Loucy (cell line): ENCODE data around the gene C2orf80.

Experiments used
- H2AFZ ChIP-seq: fragments of 200-600 bp; sonication (generic); 2 replicates; pipeline ENCODE4 v1.6.0; 2016; ENCODE audit warnings: antibody characterized with exemption, mild to moderate bottlenecking, low read length, moderate library complexity
- H3F3A ChIP-seq: fragments of 200-600 bp; 2 replicates; pipeline ENCODE4 v1.6.0; 2016; ENCODE audit warnings: antibody characterized with exemption, low read depth, mild to moderate bottlenecking
- H3K27me3 ChIP-seq: fragments of 200-600 bp; sonication (generic); 2 replicates; pipeline ENCODE4 v1.6.1; 2014; ENCODE audit warnings: low read length, mild to moderate bottlenecking; ENCODE audit not compliant: insufficient read depth, poor library complexity, severe bottlenecking
- H3K36me3 ChIP-seq: fragments of 200-600 bp; sonication (generic); 2 replicates; pipeline ENCODE4 v1.6.1; 2016; ENCODE audit warnings: low read length; ENCODE audit not compliant: insufficient read depth
- H3K4me1 ChIP-seq: fragments of 200-600 bp; sonication (generic); 2 replicates; pipeline ENCODE4 v1.5.1; 2014; ENCODE audit warnings: low read length, mild to moderate bottlenecking; ENCODE audit not compliant: insufficient read depth, poor library complexity, severe bottlenecking
- H3K4me2 ChIP-seq: fragments of 200-600 bp; sonication (generic); 2 replicates; pipeline ENCODE4 v1.6.0; 2014; ENCODE audit warnings: antibody characterized with exemption, low read length, low read depth, mild to moderate bottlenecking; ENCODE audit not compliant: poor library complexity, severe bottlenecking
- H3K4me3 ChIP-seq: fragments of 200-600 bp; sonication (generic); 2 replicates; pipeline ENCODE4 v1.5.1; 2014; ENCODE audit warnings: low read length, mild to moderate bottlenecking, mixed read lengths; ENCODE audit not compliant: poor library complexity, severe bottlenecking
- H3K79me2 ChIP-seq: fragments of 200-600 bp; sonication (generic); 2 replicates; pipeline ENCODE4 v1.6.1; 2014; ENCODE audit warnings: low read length; ENCODE audit not compliant: insufficient read depth
- H3K9ac ChIP-seq: fragments of 200-600 bp; sonication (generic); 2 replicates; pipeline ENCODE4 v1.6.0; 2014; ENCODE audit warnings: mild to moderate bottlenecking, low read depth, low read length, moderate library complexity; ENCODE audit not compliant: poor library complexity, severe bottlenecking
- H3K9me2 ChIP-seq: fragments of 200-600 bp; sonication (generic); replicated peaks from 2 replicates; pipeline ENCODE4 v1.6.1; 2016; ENCODE audit warnings: low read depth, low read length, mixed read lengths
- H3K9me3 ChIP-seq: fragments of 200-600 bp; sonication (generic); 2 replicates; pipeline ENCODE4 v1.6.1; 2014; ENCODE audit warnings: mild to moderate bottlenecking, antibody characterized with exemption, low read length, low read depth; ENCODE audit not compliant: insufficient read depth
- H4K20me1 ChIP-seq: fragments of 200-600 bp; sonication (generic); 2 replicates; pipeline ENCODE4 v1.6.0; 2014; ENCODE audit warnings: antibody characterized with exemption, low read length, mild to moderate bottlenecking; ENCODE audit not compliant: insufficient read depth, poor library complexity, severe bottlenecking
- EZH2phosphoT487 ChIP-seq: fragments of 200-600 bp; IDR thresholded peaks from 2 replicates; pipeline ENCODE4 v1.6.1; 2018; ENCODE audit warnings: antibody characterized with exemption, mild to moderate bottlenecking, moderate library complexity, borderline replicate concordance
- TF ChIP-seq, protein P1 (sequence below): fragments of 200-600 bp; sonication (generic); conservative IDR thresholded peaks from 2 replicates; pipeline ENCODE4 v1.5.1; 2014; ENCODE audit warnings: mild to moderate bottlenecking, antibody characterized with exemption, low read length

C2orf80 gene

DNA sequence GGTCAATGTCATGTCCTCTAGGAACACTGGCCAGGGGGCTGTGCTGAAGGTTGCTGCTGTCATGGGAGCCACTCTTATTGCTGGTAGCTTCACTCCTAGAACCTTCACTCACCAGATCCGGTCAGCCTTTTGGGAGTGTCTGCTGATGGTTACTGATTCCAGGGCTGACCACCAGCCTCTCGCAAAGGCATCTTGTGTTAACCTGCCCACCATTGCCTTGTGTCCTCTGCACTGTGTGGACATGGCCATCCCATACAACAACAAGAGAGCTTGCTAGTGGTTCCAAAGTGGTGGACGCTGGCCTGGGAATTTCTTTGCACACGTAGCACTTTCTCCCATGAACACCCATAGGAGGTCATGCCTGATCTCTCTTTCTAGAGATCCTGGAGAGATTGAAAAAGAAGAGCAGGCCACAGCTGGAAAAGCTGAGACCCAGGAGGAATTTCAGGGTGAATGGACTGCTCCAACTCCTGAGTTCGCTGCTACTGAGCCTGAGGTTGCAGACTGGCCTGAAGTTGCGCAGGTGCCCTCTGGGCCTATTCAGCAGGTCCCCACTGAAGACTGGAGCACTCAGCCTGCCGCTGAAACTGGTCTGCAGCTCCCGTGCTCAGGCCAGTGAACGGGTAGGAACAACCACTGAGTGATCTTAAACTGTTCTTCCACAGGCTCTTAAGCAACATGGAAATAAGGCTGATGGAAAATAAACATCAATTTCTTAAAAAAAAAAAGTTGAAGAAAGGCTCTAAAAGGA lies 18.7 kb upstream of the C2orf80 start:
- no peak for TF ChIP-seq EZH2phosphoT487
- TF ChIP-seq, protein P1, sequence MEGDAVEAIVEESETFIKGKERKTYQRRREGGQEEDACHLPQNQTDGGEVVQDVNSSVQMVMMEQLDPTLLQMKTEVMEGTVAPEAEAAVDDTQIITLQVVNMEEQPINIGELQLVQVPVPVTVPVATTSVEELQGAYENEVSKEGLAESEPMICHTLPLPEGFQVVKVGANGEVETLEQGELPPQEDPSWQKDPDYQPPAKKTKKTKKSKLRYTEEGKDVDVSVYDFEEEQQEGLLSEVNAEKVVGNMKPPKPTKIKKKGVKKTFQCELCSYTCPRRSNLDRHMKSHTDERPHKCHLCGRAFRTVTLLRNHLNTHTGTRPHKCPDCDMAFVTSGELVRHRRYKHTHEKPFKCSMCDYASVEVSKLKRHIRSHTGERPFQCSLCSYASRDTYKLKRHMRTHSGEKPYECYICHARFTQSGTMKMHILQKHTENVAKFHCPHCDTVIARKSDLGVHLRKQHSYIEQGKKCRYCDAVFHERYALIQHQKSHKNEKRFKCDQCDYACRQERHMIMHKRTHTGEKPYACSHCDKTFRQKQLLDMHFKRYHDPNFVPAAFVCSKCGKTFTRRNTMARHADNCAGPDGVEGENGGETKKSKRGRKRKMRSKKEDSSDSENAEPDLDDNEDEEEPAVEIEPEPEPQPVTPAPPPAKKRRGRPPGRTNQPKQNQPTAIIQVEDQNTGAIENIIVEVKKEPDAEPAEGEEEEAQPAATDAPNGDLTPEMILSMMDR: no peak
- H2AFZ ChIP-seq: no peak overlapping the region
- H3K79me2 ChIP-seq: no peaks in the 10 kb centered on the region
- no peaks in the 10 kb centered on the region for H3K9me2 ChIP-seq
- peaks cover 7% of the 10 kb centered on the region for H3K4me1 ChIP-seq
- H3K9ac ChIP-seq: no peak overlapping the region
- H3K4me3 ChIP-seq: no peak overlapping the region
- H3K4me2 ChIP-seq: no peak overlapping the region
- no peaks in the 10 kb centered on the region for H3K9me3 ChIP-seq
- H3K27me3 ChIP-seq: no peaks in the 10 kb centered on the region
- H4K20me1 ChIP-seq: no peaks in the 10 kb centered on the region
- H3F3A ChIP-seq: no peaks in the 10 kb centered on the region
- H3K36me3 ChIP-seq: no peaks in the 10 kb centered on the region

DNA sequence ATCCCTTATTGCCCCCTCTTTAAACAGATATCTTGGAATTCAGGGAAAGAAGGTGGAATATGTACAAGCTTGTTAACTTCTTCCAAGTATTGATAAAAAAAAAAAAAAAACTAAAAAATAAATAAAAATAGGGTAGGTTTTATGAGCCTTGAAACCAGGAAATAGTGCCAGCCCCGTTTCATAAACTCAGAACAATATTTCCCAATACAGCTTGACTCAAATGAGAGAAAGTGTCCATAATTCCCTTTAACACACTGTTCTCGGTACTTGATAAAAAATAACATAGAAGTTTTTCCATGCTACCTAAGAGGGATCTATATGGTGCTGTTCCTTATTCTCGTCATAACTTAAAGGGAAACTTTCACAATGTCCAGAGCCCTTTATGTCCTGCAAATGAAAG lies 17.9 kb upstream of the C2orf80 start:
- Histone ChIP-seq H3K79me2 (no peaks in the 10 kb centered on the region), H2AFZ (0 out of 2 replicates have a peak overlapping the region, but pooled peaks have one; percentile 38)

DNA sequence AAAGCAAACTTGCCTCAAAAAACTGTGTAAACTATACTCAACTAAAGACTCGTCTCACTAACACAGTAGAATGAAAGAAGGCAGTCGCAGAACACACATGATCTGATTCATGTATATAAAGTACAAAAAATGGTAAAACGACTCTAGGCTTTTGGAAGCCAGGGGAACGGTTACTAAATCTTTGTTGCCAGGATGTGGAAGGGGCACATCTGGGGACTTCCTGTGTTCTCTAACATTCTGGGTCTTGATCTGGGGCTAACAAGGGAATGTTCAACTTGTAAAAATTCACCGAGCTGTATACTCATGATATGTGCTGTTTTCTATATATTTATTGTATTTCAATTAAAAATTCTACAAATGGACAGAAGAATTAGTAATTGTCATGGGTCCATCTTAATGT lies 14.3 kb upstream of the C2orf80 start:
- Histone ChIP-seq H3K9me2 (no peaks in the 10 kb centered on the region), H3K4me1 (peaks cover 7% of the 10 kb centered on the region), H3K27me3 (no peaks in the 10 kb centered on the region), H3K79me2 (no peaks in the 10 kb centered on the region), H3K36me3 (no peaks in the 10 kb centered on the region), H3K9ac (no peak overlapping the region), H3F3A (no peaks in the 10 kb centered on the region), H4K20me1 (no peaks in the 10 kb centered on the region), H3K9me3 (no peaks in the 10 kb centered on the region), H3K4me2 (peak overlapping the region; percentile 9), H2AFZ (no peak overlapping the region), H3K4me3 (no peak overlapping the region)
- TF ChIP-seq EZH2phosphoT487: no peak
- TF ChIP-seq, protein P1: no peak

More for the DNA sequence above, 17.9 kb upstream of the C2orf80 start:
- Histone ChIP-seq H3K9ac (no peak overlapping the region), H3K9me2 (no peaks in the 10 kb centered on the region), H3F3A (no peaks in the 10 kb centered on the region), H3K9me3 (no peaks in the 10 kb centered on the region), H3K36me3 (no peaks in the 10 kb centered on the region), H3K4me1 (peaks cover 7% of the 10 kb centered on the region), H3K4me3 (no peak overlapping the region), H4K20me1 (no peaks in the 10 kb centered on the region), H3K27me3 (no peaks in the 10 kb centered on the region), H3K4me2 (no peak overlapping the region)
- TF ChIP-seq EZH2phosphoT487: no peak
- TF ChIP-seq, protein P1: no peak
